GM10248 (cell line): ENCODE results near the gene PTP4A2.
"Not testable (repeated sequence)": the region's sequence is repeated elsewhere in the genome, so short reads cannot be mapped to it uniquely, and the experiment has no call there.

Experiments used
- CTCF ChIA-PET: fragments of 300-600 bp; sonication (Branson Sonifier 250); formaldehyde crosslinking; extraction: SDS; loops from one replicate; lab custom pipeline; 2021; ENCODE audit warnings: antibody characterized with exemption; lab: Yijun Ruan, JAX
- POLR2A ChIA-PET: fragments of 350-650 bp; sonication (Branson Sonifier 250); formaldehyde crosslinking; extraction: SDS; loops from one replicate; lab custom pipeline; 2020; ENCODE audit warnings: antibody characterized with exemption; lab: Yijun Ruan, JAX
- DNase-seq: peaks from one replicate; pipeline ENCODE4 v3.0.0; 2012; ENCODE audit errors: extremely low spot score
- CTCF ChIP-seq: IDR thresholded peaks from 2 replicates; pipeline ENCODE4 v1.5.1; 2012; ENCODE audit warnings: mild to moderate bottlenecking, low read depth; ENCODE audit errors: extremely low read depth, missing control alignments, control extremely low read depth

Gene PTP4A2

GRCh38 chr1:31952825-31953220 lies 14.7 kb upstream of the PTP4A2 start:
- CTCF ChIA-PET: interaction anchor here (0.9 to 25.8 kb wide), 5 partner anchors 11 to 137 kb away, joined by 4 to 501 read pairs (median 4); partner anchors contain the start of genes PTP4A2 and SPOCD1
- no peak for DNase-seq

GRCh38 chr1:31951276-31951675 lies 13.1 kb upstream of the PTP4A2 start:
- no peak for TF ChIP-seq CTCF
- ChIA-PET CTCF (interaction anchor here (9.4 to 25.8 kb wide), 2 partner anchors 12 kb away, joined by 96 to 501 read pairs; partner anchors contain the start of gene PTP4A2), POLR2A (no interaction called here)
- no peak for DNase-seq

More at GRCh38 chr1:31952825-31953220, 14.7 kb upstream of the PTP4A2 start:
- POLR2A ChIA-PET: interaction anchor here (0.7 to 4.8 kb wide), 2 partner anchors 8 to 9 kb away, joined by 3 to 33 read pairs; no protein-coding TSS in a partner anchor
- TF ChIP-seq CTCF: no peak

- CTCF ChIA-PET: interaction anchor here (9.4 to 25.8 kb wide), 2 partner anchors 10 to 13 kb away, joined by 96 to 501 read pairs; partner anchors contain the start of gene PTP4A2
- no peak for DNase-seq
- POLR2A ChIA-PET: no interaction called here
- no peak for TF ChIP-seq CTCF
Observed at GRCh38 chr1:31949862-31950261, 11.7 kb upstream of the PTP4A2 start.

GRCh38 chr1:31945677-31946076 lies 7.5 kb upstream of the PTP4A2 start:
- CTCF ChIA-PET: interaction anchor here (1.0 to 15.0 kb wide), 3 partner anchors 12 to 69 kb away, joined by 3 to 501 read pairs (median 18); no protein-coding TSS in a partner anchor
- POLR2A ChIA-PET, DNase-seq: not testable (repeated sequence)

GRCh38 chr1:31944205-31945089 lies 6.3 kb upstream of the PTP4A2 start:
- no peak for TF ChIP-seq CTCF

GRCh38 chr1:31943546-31944184 lies 5.5 kb upstream of the PTP4A2 start:
- no peak for TF ChIP-seq CTCF
- DNase-seq: no peak
- ChIA-PET POLR2A (interaction anchor here (0.5 to 3.4 kb wide), 6 partner anchors 8 to 70 kb away, joined by 3 to 33 read pairs (median 4); no protein-coding TSS in a partner anchor), CTCF (interaction anchor here (0.7 to 15.0 kb wide), 8 partner anchors 10 to 155 kb away, joined by 3 to 501 read pairs (median 4); no protein-coding TSS in a partner anchor)

More at GRCh38 chr1:31944205-31945089, 6.3 kb upstream of the PTP4A2 start:
- DNase-seq: peak; percentile 91
- ChIA-PET CTCF (interaction anchor here (0.7 to 15.0 kb wide), 9 partner anchors 11 to 155 kb away, joined by 3 to 501 read pairs (median 3); no protein-coding TSS in a partner anchor), POLR2A (interaction anchor here (0.6 to 3.4 kb wide), 6 partner anchors 9 to 1194 kb away, joined by 3 to 33 read pairs (median 3); no protein-coding TSS in a partner anchor)

GRCh38 chr1:31942061-31942460 lies 3.9 kb upstream of the PTP4A2 start:
- not testable (repeated sequence) for DNase-seq
- CTCF ChIA-PET: interaction anchor here (0.6 to 15.0 kb wide), 3 partner anchors 8 to 23 kb away, joined by 3 to 501 read pairs (median 3); no protein-coding TSS in a partner anchor
- POLR2A ChIA-PET: interaction anchor here (0.7 to 3.4 kb wide), 2 partner anchors 12 to 106 kb away, joined by 3 to 33 read pairs; no protein-coding TSS in a partner anchor
